Measurements from ENCODE around the gene MEOX2.

MEOX2 gene

DNA sequence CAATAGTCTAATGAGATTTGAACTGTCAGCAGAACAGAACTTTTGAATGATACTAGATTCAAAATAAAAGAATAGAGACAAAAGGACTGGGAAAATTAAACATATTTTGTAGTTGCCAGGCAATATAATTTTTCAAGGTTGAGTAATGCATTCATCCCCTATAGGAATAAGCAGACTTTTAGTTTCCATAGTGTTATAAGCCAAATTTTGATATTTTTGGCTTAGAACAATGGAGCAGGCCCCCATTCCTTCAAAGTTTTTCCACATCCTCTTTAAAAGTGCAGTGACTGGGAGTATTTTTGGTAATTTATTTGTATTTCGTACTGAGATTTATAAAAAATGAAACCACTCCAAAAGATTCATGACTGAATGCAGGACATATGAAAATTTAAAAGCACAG is 24.0 kb downstream of the MEOX2 start:
- Histone ChIP-seq H3K27me3 (ENCODE audit: control insufficient read depth in 1 of 2, insufficient read depth in 2 of 2, low read length in 2 of 2) (no peaks in the 10 kb centered on the region), H3K9me3 (ENCODE audit: control insufficient read depth in 1 of 2, low read length in 2 of 2) (no peaks in the 10 kb centered on the region), H3K27ac (ENCODE audit: low read depth, low read length) (no peak overlapping the region), H3K4me3 (ENCODE audit: low read depth in 1 of 2, low read length in 2 of 2) (no peak overlapping the region), H3K4me1 (ENCODE audit: control insufficient read depth in 1 of 2, insufficient read depth in 2 of 2, low read length in 2 of 2) (peaks cover 0 to 3% of the 10 kb centered on the region in 2 donors), H3K9ac (ENCODE audit: low read depth in 1 of 2, low read length in 2 of 2) (no peak overlapping the region), H3K36me3 (ENCODE audit: control insufficient read depth in 1 of 2, insufficient read depth in 2 of 2, low read length in 2 of 2) (no peaks in the 10 kb centered on the region)

- Histone ChIP-seq H3K4me3 (ENCODE audit: low read depth in 1 of 2, low read length in 2 of 2) (no peak overlapping the region), H3K9me3 (ENCODE audit: control insufficient read depth in 1 of 2, low read length in 2 of 2) (no peaks in the 10 kb centered on the region)
These were observed 28.2 kb downstream of the MEOX2 start for GRCh38 chr7:15658247-15658646.

DNA sequence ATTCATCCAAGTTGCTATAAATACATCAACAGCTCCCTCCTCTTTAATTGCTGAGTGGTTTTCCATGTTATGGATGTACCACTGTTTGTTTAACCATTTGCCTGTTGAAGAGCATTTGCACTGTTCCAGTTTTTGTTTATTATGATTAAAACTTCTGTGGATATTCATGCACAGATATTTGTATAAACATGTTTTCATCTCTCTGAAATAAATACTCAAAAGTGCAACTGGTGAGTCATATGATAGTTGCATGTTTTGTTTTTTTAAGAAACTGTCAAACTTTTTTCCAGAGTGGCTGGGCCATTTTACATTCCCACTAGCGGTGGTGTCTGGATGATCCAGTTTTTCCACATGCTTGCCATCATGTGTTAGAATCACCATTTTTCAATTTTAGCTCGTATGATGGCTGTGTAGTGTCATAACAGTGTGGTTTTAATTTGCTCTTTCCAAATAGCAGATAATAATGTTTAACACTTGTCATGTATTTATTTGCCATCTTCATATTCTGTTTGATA is 33.6 kb downstream of the MEOX2 start:
- no peaks in the 10 kb centered on the region for H3K4me1 ChIP-seq (ENCODE audit: control insufficient read depth in 1 of 2, insufficient read depth in 2 of 2, low read length in 2 of 2)
- H3K36me3 ChIP-seq (ENCODE audit: control insufficient read depth in 1 of 2, insufficient read depth in 2 of 2, low read length in 2 of 2) = no peaks in the 10 kb centered on the region
- no peak overlapping the region for H3K9ac ChIP-seq (ENCODE audit: low read depth in 1 of 2, low read length in 2 of 2)
- no peak overlapping the region for H3K4me3 ChIP-seq (ENCODE audit: low read depth in 1 of 2, low read length in 2 of 2)
- H3K27ac ChIP-seq (ENCODE audit: low read depth, low read length) = no peak overlapping the region
- no peaks in the 10 kb centered on the region for H3K9me3 ChIP-seq (ENCODE audit: control insufficient read depth in 1 of 2, low read length in 2 of 2)
- H3K27me3 ChIP-seq (ENCODE audit: control insufficient read depth in 1 of 2, insufficient read depth in 2 of 2, low read length in 2 of 2) = no peaks in the 10 kb centered on the region

More at GRCh38 chr7:15658247-15658646, 28.2 kb downstream of the MEOX2 start:
- Histone ChIP-seq H3K4me1 (ENCODE audit: control insufficient read depth in 1 of 2, insufficient read depth in 2 of 2, low read length in 2 of 2) (no peaks in the 10 kb centered on the region), H3K27ac (ENCODE audit: low read depth, low read length) (no peak overlapping the region), H3K36me3 (ENCODE audit: control insufficient read depth in 1 of 2, insufficient read depth in 2 of 2, low read length in 2 of 2) (no peaks in the 10 kb centered on the region), H3K9ac (ENCODE audit: low read depth in 1 of 2, low read length in 2 of 2) (no peak overlapping the region), H3K27me3 (ENCODE audit: control insufficient read depth in 1 of 2, insufficient read depth in 2 of 2, low read length in 2 of 2) (no peaks in the 10 kb centered on the region)

DNA sequence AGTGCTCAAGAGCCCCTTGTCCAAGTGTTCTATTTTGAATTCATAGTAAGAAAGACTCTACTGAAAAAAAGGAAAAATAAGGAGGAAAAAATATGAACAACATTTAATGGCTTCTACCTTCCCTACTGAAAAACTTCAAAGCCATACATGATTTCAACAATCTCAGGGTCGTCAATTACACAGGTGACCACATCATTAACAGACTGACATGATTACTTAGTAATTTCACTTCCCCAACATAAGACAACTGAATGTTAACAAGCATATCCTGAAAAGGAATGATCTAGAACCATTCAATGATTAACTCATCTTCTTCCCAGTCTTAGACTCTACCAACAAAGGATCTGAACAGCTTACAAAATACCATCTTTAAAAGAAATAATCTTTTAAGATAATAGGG is 34.8 kb downstream of the MEOX2 start:
- Histone ChIP-seq H3K4me3 (ENCODE audit: low read depth in 1 of 2, low read length in 2 of 2) (no peak overlapping the region), H3K36me3 (ENCODE audit: control insufficient read depth in 1 of 2, insufficient read depth in 2 of 2, low read length in 2 of 2) (no peaks in the 10 kb centered on the region), H3K27me3 (ENCODE audit: control insufficient read depth in 1 of 2, insufficient read depth in 2 of 2, low read length in 2 of 2) (no peaks in the 10 kb centered on the region), H3K27ac (ENCODE audit: low read depth, low read length) (no peak overlapping the region), H3K4me1 (ENCODE audit: control insufficient read depth in 1 of 2, insufficient read depth in 2 of 2, low read length in 2 of 2) (no peaks in the 10 kb centered on the region), H3K9me3 (ENCODE audit: control insufficient read depth in 1 of 2, low read length in 2 of 2) (no peaks in the 10 kb centered on the region), H3K9ac (ENCODE audit: low read depth in 1 of 2, low read length in 2 of 2) (no peak overlapping the region)

DNA sequence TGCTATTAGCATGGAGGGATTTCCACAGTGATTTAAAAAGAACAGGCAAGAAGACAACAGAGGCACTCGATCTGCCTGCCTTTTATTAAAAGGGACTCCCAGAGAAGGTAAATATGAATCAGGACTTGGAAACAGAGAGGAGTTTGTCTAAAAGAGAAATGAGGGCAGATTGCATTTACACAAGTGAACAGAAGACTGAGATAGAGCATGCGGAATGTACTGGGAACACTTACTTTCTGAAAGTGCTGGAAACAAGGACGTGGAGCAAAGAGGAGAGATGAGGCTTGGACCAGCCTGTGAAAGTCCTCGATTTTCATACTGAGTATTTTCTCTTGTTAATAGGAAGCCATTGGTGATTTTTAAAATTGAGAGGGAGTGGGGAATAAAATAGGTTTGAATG is 35.7 kb downstream of the MEOX2 start:
- H3K36me3 ChIP-seq (ENCODE audit: control insufficient read depth in 1 of 2, insufficient read depth in 2 of 2, low read length in 2 of 2) = no peaks in the 10 kb centered on the region
- no peak overlapping the region for H3K9ac ChIP-seq (ENCODE audit: low read depth in 1 of 2, low read length in 2 of 2)
- H3K27ac ChIP-seq (ENCODE audit: low read depth, low read length) = no peak overlapping the region
- H3K4me1 ChIP-seq (ENCODE audit: control insufficient read depth in 1 of 2, insufficient read depth in 2 of 2, low read length in 2 of 2) = no peaks in the 10 kb centered on the region
- no peak overlapping the region for H3K4me3 ChIP-seq (ENCODE audit: low read depth in 1 of 2, low read length in 2 of 2)
- no peaks in the 10 kb centered on the region for H3K27me3 ChIP-seq (ENCODE audit: control insufficient read depth in 1 of 2, insufficient read depth in 2 of 2, low read length in 2 of 2)
- no peaks in the 10 kb centered on the region for H3K9me3 ChIP-seq (ENCODE audit: control insufficient read depth in 1 of 2, low read length in 2 of 2)

DNA sequence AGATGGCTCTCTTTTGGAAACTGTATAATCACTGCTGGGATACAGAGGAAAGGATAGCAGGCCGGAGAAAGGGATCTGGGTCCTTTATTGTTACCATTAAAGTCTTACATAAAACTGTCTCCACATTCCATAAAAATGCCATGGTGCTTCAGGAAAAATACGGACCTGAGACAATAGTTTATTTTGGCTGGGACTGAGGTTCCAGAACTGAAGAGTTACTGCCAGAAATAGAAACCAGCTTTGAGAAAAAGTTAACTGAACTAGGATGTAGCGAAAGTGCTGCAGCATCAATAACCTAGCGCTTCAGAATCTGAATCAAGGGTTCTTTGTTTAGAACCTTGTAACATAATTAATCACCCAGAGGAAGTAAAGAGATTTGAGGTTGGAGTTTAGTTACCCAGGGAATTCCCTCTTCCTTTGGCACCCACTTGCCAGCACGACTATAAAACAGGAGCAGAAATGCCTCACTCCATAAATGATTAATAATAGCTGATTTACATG is 38.0 kb downstream of the MEOX2 start:
- H3K4me1 ChIP-seq (ENCODE audit: control insufficient read depth in 1 of 2, insufficient read depth in 2 of 2, low read length in 2 of 2) = no peaks in the 10 kb centered on the region
- no peak overlapping the region for H3K27ac ChIP-seq (ENCODE audit: low read depth, low read length)
- H3K9ac ChIP-seq (ENCODE audit: low read depth in 1 of 2, low read length in 2 of 2) = no peak overlapping the region
- no peak overlapping the region for H3K4me3 ChIP-seq (ENCODE audit: low read depth in 1 of 2, low read length in 2 of 2)
- H3K36me3 ChIP-seq (ENCODE audit: control insufficient read depth in 1 of 2, insufficient read depth in 2 of 2, low read length in 2 of 2) = no peaks in the 10 kb centered on the region
- H3K9me3 ChIP-seq (ENCODE audit: control insufficient read depth in 1 of 2, low read length in 2 of 2) = no peaks in the 10 kb centered on the region
- H3K27me3 ChIP-seq (ENCODE audit: control insufficient read depth in 1 of 2, insufficient read depth in 2 of 2, low read length in 2 of 2) = no peaks in the 10 kb centered on the region

GRCh38 chr7:15647309-15647708 is 39.2 kb downstream of the MEOX2 start:
- Histone ChIP-seq H3K9ac (ENCODE audit: low read depth in 1 of 2, low read length in 2 of 2) (no peak overlapping the region), H3K4me3 (ENCODE audit: low read depth in 1 of 2, low read length in 2 of 2) (no peak overlapping the region), H3K9me3 (ENCODE audit: control insufficient read depth in 1 of 2, low read length in 2 of 2) (no peaks in the 10 kb centered on the region), H3K27me3 (ENCODE audit: control insufficient read depth in 1 of 2, insufficient read depth in 2 of 2, low read length in 2 of 2) (no peaks in the 10 kb centered on the region), H3K36me3 (ENCODE audit: control insufficient read depth in 1 of 2, insufficient read depth in 2 of 2, low read length in 2 of 2) (no peaks in the 10 kb centered on the region), H3K27ac (ENCODE audit: low read depth, low read length) (no peak overlapping the region), H3K4me1 (ENCODE audit: control insufficient read depth in 1 of 2, insufficient read depth in 2 of 2, low read length in 2 of 2) (no peaks in the 10 kb centered on the region)

GRCh38 chr7:15643000-15643705 is 43.3 kb downstream of the MEOX2 start:
- H3K27ac ChIP-seq (ENCODE audit: low read depth, low read length) = no peak overlapping the region
- no peaks in the 10 kb centered on the region for H3K36me3 ChIP-seq (ENCODE audit: control insufficient read depth in 1 of 2, insufficient read depth in 2 of 2, low read length in 2 of 2)
- H3K4me1 ChIP-seq (ENCODE audit: control insufficient read depth in 1 of 2, insufficient read depth in 2 of 2, low read length in 2 of 2) = no peaks in the 10 kb centered on the region
- no peaks in the 10 kb centered on the region for H3K9me3 ChIP-seq (ENCODE audit: control insufficient read depth in 1 of 2, low read length in 2 of 2)
- H3K9ac ChIP-seq (ENCODE audit: low read depth in 1 of 2, low read length in 2 of 2) = no peak overlapping the region
- H3K27me3 ChIP-seq (ENCODE audit: control insufficient read depth in 1 of 2, insufficient read depth in 2 of 2, low read length in 2 of 2) = no peaks in the 10 kb centered on the region
- H3K4me3 ChIP-seq (ENCODE audit: low read depth in 1 of 2, low read length in 2 of 2) = no peak overlapping the region

GRCh38 chr7:15628876-15629275 is 57.6 kb downstream of the MEOX2 start:
- no peaks in the 10 kb centered on the region for H3K27me3 ChIP-seq (ENCODE audit: control insufficient read depth in 1 of 2, insufficient read depth in 2 of 2, low read length in 2 of 2)
- H3K9ac ChIP-seq (ENCODE audit: low read depth in 1 of 2, low read length in 2 of 2) = no peak overlapping the region
- no peak overlapping the region for H3K4me3 ChIP-seq (ENCODE audit: low read depth in 1 of 2, low read length in 2 of 2)
- H3K4me1 ChIP-seq (ENCODE audit: control insufficient read depth in 1 of 2, insufficient read depth in 2 of 2, low read length in 2 of 2) = no peaks in the 10 kb centered on the region
- H3K36me3 ChIP-seq (ENCODE audit: control insufficient read depth in 1 of 2, insufficient read depth in 2 of 2, low read length in 2 of 2) = no peaks in the 10 kb centered on the region
- no peaks in the 10 kb centered on the region for H3K9me3 ChIP-seq (ENCODE audit: control insufficient read depth in 1 of 2, low read length in 2 of 2)
- H3K27ac ChIP-seq (ENCODE audit: low read depth, low read length) = no peak overlapping the region

GRCh38 chr7:15626041-15626440 is 60.4 kb downstream of the MEOX2 start:
- H3K27ac ChIP-seq (ENCODE audit: low read depth, low read length) = no peak overlapping the region
- H3K9ac ChIP-seq (ENCODE audit: low read depth in 1 of 2, low read length in 2 of 2) = no peak overlapping the region
- no peaks in the 10 kb centered on the region for H3K36me3 ChIP-seq (ENCODE audit: control insufficient read depth in 1 of 2, insufficient read depth in 2 of 2, low read length in 2 of 2)
- H3K4me3 ChIP-seq (ENCODE audit: low read depth in 1 of 2, low read length in 2 of 2) = no peak overlapping the region
- no peaks in the 10 kb centered on the region for H3K9me3 ChIP-seq (ENCODE audit: control insufficient read depth in 1 of 2, low read length in 2 of 2)
- H3K27me3 ChIP-seq (ENCODE audit: control insufficient read depth in 1 of 2, insufficient read depth in 2 of 2, low read length in 2 of 2) = no peaks in the 10 kb centered on the region
- H3K4me1 ChIP-seq (ENCODE audit: control insufficient read depth in 1 of 2, insufficient read depth in 2 of 2, low read length in 2 of 2) = no peaks in the 10 kb centered on the region
